ENCODE data around the gene NYAP1. TPM values are rescaled to one million over a fixed set of nuclear protein-coding genes. Genes with fewer than 3 reads are reported as not detected.

Gene NYAP1
- polyA plus RNA-seq, 1 donor (not counting 4 experiments of a cell fraction or from before 2014, with no cell fraction given), result 0.16 TPM

- DNase-seq (ENCODE audit: low read depth, low spot score) (no peak), FAIRE-seq (no peak)
- dilution Hi-C loops (cut with MboI; ENCODE audit: extremely low pct_ligation_motif_present, low sequenced_read_pairs), result no loop called here
- no peaks in the 10 kb centered on the region for H3K9me1 ChIP-seq (ENCODE audit: control insufficient read depth, extremely low read depth, insufficient read depth, low read length)
- peaks cover 6% of the 10 kb centered on the region for H3K4me1 ChIP-seq (ENCODE audit: control insufficient read depth, extremely low read depth, insufficient read depth, low read length)
- H3K27me3 ChIP-seq (ENCODE audit: control insufficient read depth, extremely low read depth, insufficient read depth, low read length), result no peaks in the 10 kb centered on the region
- H3K4me3 ChIP-seq (ENCODE audit: control insufficient read depth in 2 of 3, extremely low read depth in 1 of 3, insufficient read depth in 2 of 3, low read depth in 1 of 3, low read length in 3 of 3), result no peak overlapping the region
- H3K27ac ChIP-seq (ENCODE audit: control insufficient read depth, insufficient read depth, low read length), result no peak overlapping the region
- no peaks in the 10 kb centered on the region for H3K79me2 ChIP-seq (ENCODE audit: control insufficient read depth, insufficient read depth, low read length)
- H3K9ac ChIP-seq (ENCODE audit: control insufficient read depth, extremely low read depth, insufficient read depth, low read length), result no peak overlapping the region
- no peak overlapping the region for H3K4me2 ChIP-seq (ENCODE audit: control insufficient read depth, extremely low read depth, insufficient read depth, low read depth, low read length)
- H3K36me3 ChIP-seq (ENCODE audit: control insufficient read depth in 2 of 2, extremely low read depth in 1 of 2, insufficient read depth in 2 of 2, low read length in 2 of 2), result peaks cover 11 to 17% of the 10 kb centered on the region in 2 experiments
- TF ChIP-seq EZH2 (IDR thresholded peaks at IDR 0.05; ENCODE audit: low read length), result no peak
- no peak for TF ChIP-seq CTCF (optimal IDR thresholded peaks at IDR 0.05 in 1 of 3, IDR thresholded peaks at IDR 0.05 in 1 of 3, conservative IDR thresholded peaks at IDR 0.05 in 1 of 3; ENCODE audit: extremely low read depth in 1 of 3, insufficient read depth in 2 of 3, low read length in 3 of 3)
- no peaks in the 10 kb centered on the region for H4K20me1 ChIP-seq (ENCODE audit: control insufficient read depth, extremely low read depth, insufficient read depth, low read length)
- H3K9me3 ChIP-seq (ENCODE audit: control insufficient read depth, low read depth, low read length), result no peaks in the 10 kb centered on the region
- no peak overlapping the region for H2AFZ ChIP-seq (ENCODE audit: control insufficient read depth, low read length)
Observed at GRCh38 chr7:100467638-100468373, 15.9 kb upstream of the NYAP1 start.

GRCh38 chr7:100469227-100470044 is 14.3 kb upstream of the NYAP1 start:
- Histone ChIP-seq H3K27ac (ENCODE audit: control insufficient read depth, insufficient read depth, low read length) (no peak overlapping the region), H3K36me3 (ENCODE audit: control insufficient read depth in 2 of 2, extremely low read depth in 1 of 2, insufficient read depth in 2 of 2, low read length in 2 of 2) (peaks cover 11 to 20% of the 10 kb centered on the region in 2 experiments), H3K9me1 (ENCODE audit: control insufficient read depth, extremely low read depth, insufficient read depth, low read length) (no peaks in the 10 kb centered on the region), H3K79me2 (ENCODE audit: control insufficient read depth, insufficient read depth, low read length) (no peaks in the 10 kb centered on the region), H3K9me3 (ENCODE audit: control insufficient read depth, low read depth, low read length) (no peaks in the 10 kb centered on the region), H3K4me3 (ENCODE audit: control insufficient read depth in 2 of 3, extremely low read depth in 1 of 3, insufficient read depth in 2 of 3, low read depth in 1 of 3, low read length in 3 of 3) (no peak overlapping the region), H3K27me3 (ENCODE audit: control insufficient read depth, extremely low read depth, insufficient read depth, low read length) (no peaks in the 10 kb centered on the region), H2AFZ (ENCODE audit: control insufficient read depth, low read length) (no peak overlapping the region), H3K9ac (ENCODE audit: control insufficient read depth, extremely low read depth, insufficient read depth, low read length) (no peak overlapping the region), H3K4me2 (ENCODE audit: control insufficient read depth, extremely low read depth, insufficient read depth, low read depth, low read length) (no peak overlapping the region), H4K20me1 (ENCODE audit: control insufficient read depth, extremely low read depth, insufficient read depth, low read length) (no peaks in the 10 kb centered on the region), H3K4me1 (ENCODE audit: control insufficient read depth, extremely low read depth, insufficient read depth, low read length) (peaks cover 11% of the 10 kb centered on the region)
- dilution Hi-C loops (cut with MboI; ENCODE audit: extremely low pct_ligation_motif_present, low sequenced_read_pairs), result no loop called here
- TF ChIP-seq EZH2 (IDR thresholded peaks at IDR 0.05; ENCODE audit: low read length) (no peak), CTCF (optimal IDR thresholded peaks at IDR 0.05 in 1 of 3, IDR thresholded peaks at IDR 0.05 in 1 of 3, conservative IDR thresholded peaks at IDR 0.05 in 1 of 3; ENCODE audit: extremely low read depth in 1 of 3, insufficient read depth in 2 of 3, low read length in 3 of 3) (peak; percentile 89 to 99 (median 96))
- FAIRE-seq (no peak), DNase-seq (ENCODE audit: low read depth, low spot score) (no peak)
